HUES48 (cell line): Measurements from ENCODE around the gene MTA2.
A peak's percentile ranks its signal among the peaks of the same experiment; 100 is the strongest.
"Not testable (repeated sequence)": the region's sequence is repeated elsewhere in the genome, so short reads cannot be mapped to it uniquely, and the experiment has no call there.

Source experiments
- H3K27ac ChIP-seq: one replicate; pipeline ENCODE4 v1.7.0; 2013; ENCODE audit warnings: low read depth, low read length, inconsistent platforms
- H3K27me3 ChIP-seq: 2 replicates; pipeline ENCODE4 v1.6.1; 2013; ENCODE audit warnings: mild to moderate bottlenecking, low read length; ENCODE audit not compliant: control insufficient read depth, insufficient read depth
- H3K36me3 ChIP-seq: 2 replicates; pipeline ENCODE4 v1.6.1; 2013; ENCODE audit warnings: low read length; ENCODE audit not compliant: control insufficient read depth, insufficient read depth
- H3K4me1 ChIP-seq: 2 replicates; pipeline ENCODE4 v1.6.1; 2013; ENCODE audit warnings: mild to moderate bottlenecking, low read length; ENCODE audit not compliant: control insufficient read depth, insufficient read depth
- H3K4me3 ChIP-seq: 2 replicates; pipeline ENCODE4 v1.5.1; 2013; ENCODE audit warnings: mild to moderate bottlenecking, low read depth, low read length
- H3K9ac ChIP-seq: 2 replicates; pipeline ENCODE4 v1.6.1; 2013; ENCODE audit warnings: mild to moderate bottlenecking, low read depth, low read length, moderate library complexity
- H3K9me3 ChIP-seq: 2 replicates; pipeline ENCODE4 v1.6.1; 2013; ENCODE audit warnings: low read length; ENCODE audit not compliant: control insufficient read depth, insufficient read depth

Gene MTA2

DNA sequence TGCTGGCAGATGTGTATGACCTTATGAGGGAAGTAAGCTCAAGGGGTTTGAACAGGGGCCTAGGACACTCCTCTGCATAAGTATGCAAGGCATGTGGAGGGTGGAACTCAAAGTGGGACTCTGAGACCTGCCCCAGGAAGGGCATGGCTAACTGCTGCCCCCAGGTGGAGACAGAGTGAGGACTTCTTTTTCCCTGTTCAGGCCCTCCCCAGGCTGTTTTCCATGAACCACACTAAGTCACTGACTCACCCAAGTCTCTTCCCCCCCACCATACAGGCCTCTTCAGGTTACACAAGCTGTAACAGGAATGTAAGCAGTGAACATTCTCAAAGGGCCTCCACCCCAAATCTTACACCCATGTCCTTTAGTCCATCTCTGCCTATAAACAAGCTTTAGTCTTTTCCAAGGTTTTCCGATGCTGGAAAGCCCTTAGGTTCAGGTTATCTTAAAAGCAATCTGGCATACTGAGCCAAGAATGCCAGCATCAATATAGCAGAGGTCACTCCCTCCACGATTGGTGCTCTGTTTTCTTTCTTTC is 41.0 kb downstream of the MTA2 start:
- peaks cover 48% of the 10 kb centered on the region for H3K4me1 ChIP-seq
- peaks cover 74% of the 10 kb centered on the region for H3K36me3 ChIP-seq
- no peaks in the 10 kb centered on the region for H3K27me3 ChIP-seq
- peak overlapping the region; percentile 88 for H3K27ac ChIP-seq
- 0 out of 2 replicates have a peak overlapping the region, but pooled peaks have one; percentile 3 for H3K9ac ChIP-seq
- peak overlapping the region; percentile 26; the same call in 1 of the 2 replicates for H3K4me3 ChIP-seq
- no peaks in the 10 kb centered on the region for H3K9me3 ChIP-seq

DNA sequence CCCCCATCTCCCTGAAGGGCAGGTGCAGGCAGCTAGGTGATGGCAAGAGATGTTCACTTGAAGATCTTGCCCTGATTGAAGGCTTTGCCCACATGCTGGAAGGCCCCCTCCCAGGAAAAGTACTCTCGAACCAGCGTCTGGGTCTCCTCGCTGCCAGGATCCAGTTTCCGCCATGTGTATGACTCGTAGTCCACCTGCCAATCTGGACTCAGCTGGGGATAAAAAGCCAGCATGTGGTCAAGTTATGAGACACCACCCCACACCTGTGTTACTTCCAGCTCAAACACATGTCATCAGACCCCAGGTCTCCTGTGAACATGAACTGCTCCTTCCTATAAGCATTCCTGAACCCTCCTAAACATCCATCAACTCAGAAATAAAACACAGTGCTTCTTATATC is 42.0 kb downstream of the MTA2 start:
- H3K4me3 ChIP-seq: not testable (repeated sequence)
- peaks cover 64% of the 10 kb centered on the region for H3K36me3 ChIP-seq

DNA sequence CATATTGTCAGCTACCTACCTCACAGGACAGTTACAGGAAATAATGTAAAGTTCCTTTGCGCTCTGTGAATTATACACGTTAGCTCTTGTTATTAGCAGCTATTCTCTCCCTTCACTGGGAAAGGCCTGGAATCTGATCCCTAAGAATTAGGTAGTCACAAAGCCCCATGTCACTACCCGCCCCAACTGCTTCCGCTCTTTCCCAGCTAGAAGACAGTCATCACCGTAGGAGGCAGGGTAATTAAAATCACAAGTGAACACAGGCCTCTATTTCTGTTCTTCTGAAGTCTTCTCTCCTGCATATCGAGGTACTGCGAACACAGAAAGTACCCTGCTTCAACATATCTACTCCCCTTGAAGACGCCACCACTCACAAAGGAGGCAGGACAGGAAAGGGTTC is 42.5 kb downstream of the MTA2 start:
- H3K4me1 ChIP-seq: peaks cover 50% of the 10 kb centered on the region
- H3K9ac ChIP-seq: no peak overlapping the region

More for the DNA sequence above, 42.0 kb downstream of the MTA2 start:
- H3K9me3 ChIP-seq, H3K27me3 ChIP-seq: not testable (repeated sequence)
- peaks cover 49% of the 10 kb centered on the region for H3K4me1 ChIP-seq
- H3K27ac ChIP-seq: peak overlapping the region; percentile 86
- H3K9ac ChIP-seq: peak overlapping the region; percentile 3; the same call in 1 of the 2 replicates

DNA sequence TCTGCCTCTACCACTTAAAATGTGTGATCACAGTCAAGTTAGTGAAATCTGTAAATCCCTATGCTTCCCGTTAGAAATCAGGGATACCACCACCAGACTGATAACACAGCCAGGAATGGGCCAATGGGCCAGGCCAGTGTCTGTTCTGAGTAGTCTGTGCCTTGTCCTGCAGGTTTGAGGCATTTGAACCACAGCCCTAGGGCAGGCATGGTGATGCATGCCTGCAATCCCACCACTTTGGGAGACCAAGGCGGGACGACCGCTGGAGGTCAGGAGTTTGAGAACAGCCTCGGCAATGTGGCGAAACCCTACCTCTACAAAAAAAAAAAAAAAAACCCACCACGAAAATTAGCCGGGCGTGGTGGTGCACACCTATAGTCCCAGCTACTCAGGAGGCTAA is 43.0 kb downstream of the MTA2 start:
- Histone ChIP-seq H3K4me3 (no peak overlapping the region), H3K36me3 (peaks cover 59% of the 10 kb centered on the region), H3K9me3 (no peaks in the 10 kb centered on the region), H3K9ac (no peak overlapping the region), H3K27ac (peak overlapping the region; percentile 2), H3K27me3 (no peaks in the 10 kb centered on the region), H3K4me1 (peaks cover 56% of the 10 kb centered on the region)

More for the DNA sequence above, 42.5 kb downstream of the MTA2 start:
- Histone ChIP-seq H3K27ac (peak overlapping the region; percentile 86), H3K4me3 (no peak overlapping the region), H3K36me3 (peaks cover 63% of the 10 kb centered on the region), H3K9me3 (no peaks in the 10 kb centered on the region), H3K27me3 (no peaks in the 10 kb centered on the region)

DNA sequence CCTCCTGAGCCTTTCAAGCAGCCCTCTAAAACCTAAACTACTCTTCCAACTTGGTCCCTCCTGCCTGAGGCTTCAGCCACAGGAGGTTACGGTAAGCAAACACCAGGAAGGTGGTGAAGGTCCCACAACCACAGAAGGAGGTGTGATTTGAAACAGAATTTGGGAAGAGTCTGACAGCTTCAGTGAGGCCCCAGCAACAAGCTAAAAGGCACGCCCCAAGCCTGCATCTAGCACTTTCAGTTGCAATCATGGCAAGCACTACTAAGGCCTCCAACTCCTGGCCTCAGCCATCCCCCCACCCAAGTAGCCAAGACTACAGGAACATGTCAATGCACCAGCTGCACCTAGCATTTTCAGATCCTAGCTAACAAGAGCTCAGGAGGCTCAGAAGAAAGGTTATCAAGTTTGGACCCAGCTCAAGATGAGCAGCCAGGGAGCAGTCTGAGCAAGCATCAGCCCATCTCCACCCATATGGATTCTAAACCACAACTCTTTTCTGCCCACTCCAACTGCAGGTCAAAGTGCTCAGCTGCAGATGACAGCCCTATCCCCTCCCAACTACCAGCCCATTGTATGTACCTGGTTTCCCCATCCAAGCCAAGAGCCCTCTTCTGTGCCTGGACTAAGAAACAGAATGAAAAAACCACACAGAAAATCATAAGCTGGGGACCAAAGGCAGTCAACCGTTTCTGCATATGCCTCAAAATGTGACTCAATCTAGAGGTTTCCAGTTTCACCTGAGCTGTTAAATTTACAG is 44.6 kb downstream of the MTA2 start:
- Histone ChIP-seq H3K36me3 (peaks cover 44% of the 10 kb centered on the region), H3K27me3 (no peaks in the 10 kb centered on the region)

DNA sequence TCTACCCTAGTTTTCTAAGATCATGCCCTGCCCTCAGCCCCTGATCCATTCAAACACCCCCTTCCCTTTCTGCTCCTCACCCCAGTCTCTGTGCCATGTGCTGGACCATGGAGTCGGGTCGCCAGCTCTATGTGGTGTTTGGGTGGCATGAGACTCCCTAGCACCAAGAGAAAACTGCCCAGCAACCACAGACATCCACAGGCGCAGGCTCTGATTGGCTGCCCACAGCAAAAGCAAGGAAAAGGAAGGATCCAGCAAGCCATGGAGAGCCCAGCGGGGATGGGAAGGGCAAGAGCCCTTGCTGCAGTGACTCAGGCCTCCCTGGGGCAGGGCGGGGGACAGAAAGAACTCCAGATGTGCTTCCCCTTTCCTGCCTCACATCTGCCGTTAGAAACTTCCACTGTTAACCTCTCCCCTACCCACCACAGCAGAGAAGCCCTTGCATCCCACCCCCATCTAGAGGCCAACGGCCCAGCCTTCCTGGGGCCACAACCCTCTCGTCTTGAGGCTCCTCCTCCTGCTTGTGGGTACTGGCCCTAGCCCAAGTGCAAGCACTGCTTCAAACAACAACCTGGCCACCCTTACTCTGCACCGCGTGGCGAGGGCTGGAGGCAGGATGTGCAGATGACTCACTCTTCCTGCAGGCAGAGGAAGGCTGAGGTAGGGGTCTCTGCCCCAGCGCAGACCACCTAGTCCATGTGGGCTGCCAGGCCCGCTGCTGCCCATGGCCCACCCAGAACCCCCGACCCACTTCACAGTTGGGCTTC is 45.4 kb downstream of the MTA2 start:
- H3K9ac ChIP-seq: no peak overlapping the region; the same call in 1 of the 2 replicates
- no peak overlapping the region for H3K4me3 ChIP-seq
- peaks cover 43% of the 10 kb centered on the region for H3K36me3 ChIP-seq
- H3K9me3 ChIP-seq: no peaks in the 10 kb centered on the region
- H3K27me3 ChIP-seq: no peaks in the 10 kb centered on the region
- H3K4me1 ChIP-seq: peaks cover 67% of the 10 kb centered on the region
- H3K27ac ChIP-seq: peak overlapping the region; percentile 80

More for the DNA sequence above, 44.6 kb downstream of the MTA2 start:
- H3K9ac ChIP-seq: no peak overlapping the region; the same call in 1 of the 2 replicates
- H3K27ac ChIP-seq: peak overlapping the region; percentile 80
- H3K9me3 ChIP-seq: no peaks in the 10 kb centered on the region
- peaks cover 63% of the 10 kb centered on the region for H3K4me1 ChIP-seq
- H3K4me3 ChIP-seq: no peak overlapping the region

DNA sequence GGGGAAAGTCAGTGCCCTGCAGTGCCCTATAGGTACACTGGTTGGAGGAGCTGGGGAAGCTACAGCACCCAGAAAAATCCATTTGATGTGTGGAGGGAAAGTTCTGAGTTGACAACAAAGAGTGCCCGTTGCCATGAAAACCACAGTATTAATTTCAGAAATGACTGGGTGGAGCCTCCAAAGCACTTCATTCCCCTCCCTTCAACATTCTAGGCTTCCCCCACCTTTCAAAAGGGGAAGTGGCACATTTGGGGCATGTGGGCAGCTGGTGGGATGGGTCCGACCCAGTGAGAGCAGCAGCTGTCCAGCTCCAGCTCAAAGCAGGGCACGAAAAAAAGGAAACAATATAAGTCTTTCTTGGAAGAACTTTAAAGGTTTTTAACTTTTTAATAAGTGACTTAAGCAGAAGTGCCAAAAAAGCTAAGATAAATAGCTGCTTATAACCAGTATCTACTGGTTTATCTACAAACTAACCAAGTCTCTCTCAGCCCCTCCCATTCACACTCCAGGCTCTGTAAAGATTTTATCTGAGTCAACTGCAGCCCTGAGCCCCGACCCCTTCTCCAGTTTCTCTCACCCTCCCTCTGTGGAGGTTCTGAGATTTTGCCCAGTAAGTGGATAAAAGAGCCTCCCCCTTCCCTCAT is 46.1 kb downstream of the MTA2 start:
- H3K4me1 ChIP-seq: peaks cover 61% of the 10 kb centered on the region
- no peaks in the 10 kb centered on the region for H3K27me3 ChIP-seq
- H3K36me3 ChIP-seq: peaks cover 39% of the 10 kb centered on the region
- H3K9ac ChIP-seq: no peak overlapping the region
- no peaks in the 10 kb centered on the region for H3K9me3 ChIP-seq
- peak overlapping the region; percentile 80 for H3K27ac ChIP-seq
- H3K4me3 ChIP-seq: no peak overlapping the region

DNA sequence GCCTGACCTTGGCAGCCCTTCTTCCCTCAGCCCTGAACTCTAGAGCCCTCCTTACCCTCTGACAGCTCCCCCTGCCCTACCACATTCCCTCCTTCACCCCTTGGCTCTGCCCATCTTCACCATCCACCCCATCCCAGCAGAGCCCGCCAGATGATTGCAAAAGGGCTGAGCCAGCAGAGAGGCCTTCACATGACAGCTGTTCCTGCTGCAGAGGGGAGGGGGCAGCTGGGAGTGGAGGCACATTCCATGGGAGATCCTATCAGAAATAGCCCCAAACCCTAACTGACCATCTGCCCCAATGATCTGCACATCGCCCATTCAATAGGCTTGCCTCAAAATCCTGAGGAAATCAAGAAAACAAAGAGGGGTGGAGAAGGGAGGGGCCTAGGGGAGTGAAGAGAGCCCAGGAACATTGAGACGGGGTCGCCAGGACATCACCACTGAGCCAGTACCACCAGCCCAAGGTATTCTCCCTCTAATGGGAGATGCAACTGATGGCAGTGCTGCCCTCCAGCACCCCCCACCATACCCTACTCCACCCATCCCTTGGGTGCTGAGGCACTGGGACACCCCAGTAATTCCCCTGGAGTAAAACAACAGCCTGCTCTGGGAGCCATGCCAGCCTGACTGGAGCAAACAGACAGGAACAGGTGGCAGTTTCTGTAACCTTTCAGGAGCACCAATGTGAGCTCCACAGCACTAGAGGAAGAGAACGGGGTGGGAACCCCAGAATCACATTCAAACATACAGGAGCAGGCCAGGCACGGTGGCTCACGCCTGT is 47.1 kb downstream of the MTA2 start:
- Histone ChIP-seq H3K36me3 (peaks cover 30% of the 10 kb centered on the region), H3K9ac (no peak overlapping the region), H3K4me1 (peaks cover 52% of the 10 kb centered on the region), H3K27ac (peak overlapping the region; percentile 93), H3K9me3 (no peaks in the 10 kb centered on the region), H3K27me3 (no peaks in the 10 kb centered on the region), H3K4me3 (no peak overlapping the region)

DNA sequence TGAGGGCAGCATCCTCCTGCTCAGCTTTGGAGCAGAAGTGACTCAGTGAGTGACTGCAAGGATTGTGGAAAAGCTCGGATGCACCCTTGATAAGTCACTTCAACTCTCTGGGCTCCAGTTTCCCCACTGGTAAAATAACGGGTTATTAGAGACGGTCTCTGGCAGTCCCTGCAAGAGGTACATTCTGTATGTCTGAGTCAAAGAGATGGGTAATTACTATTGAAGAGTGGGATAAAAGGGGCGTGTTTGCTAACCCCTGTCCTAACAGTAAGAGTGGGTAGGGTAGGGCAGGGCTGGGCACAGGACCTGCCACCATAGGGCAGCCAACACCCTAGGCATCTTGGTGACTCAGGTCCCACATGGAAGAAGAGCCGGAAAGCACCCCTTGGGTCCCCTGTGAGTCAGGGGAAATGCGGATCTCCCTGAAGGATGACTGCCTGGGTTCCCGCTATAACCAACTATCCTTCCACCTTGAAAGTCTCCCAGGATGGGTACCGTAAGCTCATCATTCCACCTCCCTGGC is 47.8 kb downstream of the MTA2 start:
- H3K27ac ChIP-seq: peak overlapping the region; percentile 93
- H3K9ac ChIP-seq: no peak overlapping the region
- H3K36me3 ChIP-seq: peaks cover 23% of the 10 kb centered on the region
- peaks cover 45% of the 10 kb centered on the region for H3K4me1 ChIP-seq
- H3K27me3 ChIP-seq: peaks cover 3% of the 10 kb centered on the region
- peak overlapping the region; percentile 38 for H3K4me3 ChIP-seq
- no peaks in the 10 kb centered on the region for H3K9me3 ChIP-seq
